K562 (cell line): ENCODE results near the gene CCDC169. TPM values are rescaled to one million over a fixed set of nuclear protein-coding genes. Genes with fewer than 3 reads are reported as not detected.

Experiments used
- ELK1 ChIP-seq: sonication (generic); formaldehyde crosslinking; IDR thresholded peaks from 2 replicates; pipeline ENCODE4 v1.8.1; 2022; ENCODE audit warnings: missing genetic modification reagents
- GABPA ChIP-seq: fragments of 200-800 bp; sonication (Bioruptor generic); conservative IDR thresholded peaks from 2 replicates; pipeline ENCODE4 v1.6.1; 2016; ENCODE audit warnings: low read depth, missing genetic modification characterization, missing compliant biosample characterization
- HINFP ChIP-seq: fragments of 450-650 bp; conservative IDR thresholded peaks from 2 replicates; pipeline ENCODE4 v1.6.1; 2016; ENCODE audit warnings: missing genetic modification characterization, low read depth, mild to moderate bottlenecking, control low read depth, missing compliant biosample characterization
- HMG20A ChIP-seq: fragments of 450-650 bp; formaldehyde crosslinking; conservative IDR thresholded peaks from 2 replicates; pipeline ENCODE4 v1.4.0; 2020; ENCODE audit warnings: mild to moderate bottlenecking, mixed read lengths
- NFRKB ChIP-seq: fragments of 450-650 bp; IDR thresholded peaks from 2 replicates; pipeline ENCODE4 v1.6.1; 2016; ENCODE audit warnings: low read depth
- OTX1 ChIP-seq: fragments of 450-650 bp; formaldehyde crosslinking; IDR thresholded peaks from 2 replicates; pipeline ENCODE4 v1.4.0; 2022; ENCODE audit warnings: mild to moderate bottlenecking
- PATZ1 ChIP-seq: fragments of 250-450 bp; sonication (Bioruptor Pico); IDR thresholded peaks from 2 replicates; pipeline ENCODE4 v1.5.0; 2020; ENCODE audit warnings: mild to moderate bottlenecking, borderline replicate concordance
- PML ChIP-seq: IDR thresholded peaks from 2 replicates; pipeline ENCODE4 v1.6.1; 2012; ENCODE audit warnings: low read length, inconsistent platforms
- RBM22 ChIP-seq: fragments of 200-400 bp; formaldehyde crosslinking; IDR thresholded peaks from 2 replicates; pipeline ENCODE4 v1.6.1; 2018; ENCODE audit warnings: low read length, low read depth; ENCODE audit not compliant: poor library complexity, severe bottlenecking
- RBM39 ChIP-seq: fragments of 200-400 bp; formaldehyde crosslinking; optimal IDR thresholded peaks from 2 replicates; pipeline ENCODE3; 2018; ENCODE audit warnings: low read depth, low read length
- SIX5 ChIP-seq, 2 experiments: IDR thresholded peaks; 2 replicates each; pipeline ENCODE4 v1.6.1; 2011; ENCODE audit warnings: low read length in 2 of 2, borderline replicate concordance in 1 of 2, low read depth in 1 of 2, mild to moderate bottlenecking in 1 of 2, moderate library complexity in 1 of 2; ENCODE audit not compliant: insufficient read depth in 1 of 2
- TEAD1 ChIP-seq, 2 experiments: fragments of 450-650 bp in 1 of 2; sonication (generic) in 1 of 2; formaldehyde crosslinking; IDR thresholded peaks; 2 replicates each; pipeline versions ENCODE4 v1.4.0 to v1.8.0; 2020 to 2022; ENCODE audit warnings: mild to moderate bottlenecking in 2 of 2, missing genetic modification reagents in 1 of 2
- TEAD4 ChIP-seq, 2 experiments: sonication (generic) in 1 of 2; formaldehyde crosslinking in 1 of 2; IDR thresholded peaks; 2 replicates each; pipeline versions ENCODE4 v1.6.1 to v1.8.0; 2012 to 2022; ENCODE audit warnings: borderline replicate concordance in 1 of 2, inconsistent platforms in 1 of 2, low read length in 1 of 2, mild to moderate bottlenecking in 1 of 2, missing genetic modification reagents in 1 of 2
- XRCC4 ChIP-seq: IDR thresholded peaks from one replicate; pipeline ENCODE4 v1.6.1; 2011; ENCODE audit not compliant: insufficient read depth, insufficient read length; ENCODE audit errors: extremely low read depth
- ZEB2 ChIP-seq: fragments of 450-650 bp; IDR thresholded peaks from 2 replicates; pipeline ENCODE4 v1.6.1; 2016
- ZFP1 ChIP-seq: fragments of 450-650 bp; formaldehyde crosslinking; IDR thresholded peaks from 2 replicates; pipeline ENCODE4 v1.4.0; 2020; ENCODE audit warnings: mild to moderate bottlenecking, mixed read lengths
- ZNF175 ChIP-seq: fragments of 200-800 bp; sonication (Bioruptor generic); IDR thresholded peaks from 2 replicates; pipeline ENCODE4 v1.6.1; 2016; ENCODE audit warnings: low read depth, mild to moderate bottlenecking, missing genetic modification characterization, missing compliant biosample characterization
- ZNF232 ChIP-seq: sonication (generic); formaldehyde crosslinking; IDR thresholded peaks from 2 replicates; pipeline ENCODE4 v1.8.0; 2022; ENCODE audit warnings: mild to moderate bottlenecking, missing genetic modification reagents
- ZNF586 ChIP-seq: fragments of 450-650 bp; formaldehyde crosslinking; conservative IDR thresholded peaks from 2 replicates; pipeline ENCODE4 v1.4.0; 2020; ENCODE audit warnings: mild to moderate bottlenecking, moderate library complexity
- ZNF644 ChIP-seq: fragments of 200-800 bp; sonication (Bioruptor generic); IDR thresholded peaks from 2 replicates; pipeline ENCODE4 v1.6.1; 2016; ENCODE audit warnings: low read depth, missing genetic modification characterization, missing compliant biosample characterization
- polyA plus RNA-seq, 8 experiments: library from polyadenylated mRNA; depleted of rRNA in 4 of 8; stranded (reverse) in 5 of 8; unstranded in 3 of 8; fragments of >200 nt; fragmentation: Nextera tagmentation in 2 of 8; fragmentation: Illumina TruSeq in 1 of 8; extraction: Ambion mirVana in 2 of 8; extraction: Trizol in 1 of 8; gene quantifications; 2 replicates each; pipeline versions ENCODE4 v1.2.1 to v1.2.3, GENCODE V29; 2011 to 2014; ENCODE audit warnings: inconsistent platforms in 1 of 8, missing spikeins in 1 of 8
- total RNA-seq, 7 experiments: library from RNA; depleted of rRNA in 6 of 7; stranded (reverse); fragments of >200 nt in 6 of 7; fragmentation: Illumina TruSeq in 2 of 7; extraction: Trizol in 2 of 7; gene quantifications; 2 replicates each; pipeline versions ENCODE4 v1.2.1 to v1.2.3, GENCODE V29; 2011 to 2021; ENCODE audit warnings: low replicate concordance in 1 of 7

Gene CCDC169
- total and polyA plus RNA-seq, 9 of the 15 experiments (the other 6 are each of a cell fraction or from before 2014, with no cell fraction given): 6.8 to 22.0 (median 12.4) TPM

GRCh38 chr13:36344173-36344572 is 46.6 kb upstream of the CCDC169 start (continued):
- TF ChIP-seq HINFP (tag): no peak
- TF ChIP-seq ZEB2: no peak
- TF ChIP-seq PATZ1 (CRISPR knock-in tag): no peak
- no peak for TF ChIP-seq SIX5 (IDR thresholded peaks at IDR 0.05; ENCODE audit: borderline replicate concordance in 1 of 2, insufficient read depth in 1 of 2, low read depth in 1 of 2, low read length in 2 of 2)
- TF ChIP-seq ZNF175 (CRISPR knock-in tag): no peak
- no peak for TF ChIP-seq OTX1 (CRISPR knock-in tag)
- no peak for TF ChIP-seq TEAD1 (CRISPR knock-in tag; IDR thresholded peaks at IDR 0.05)
- no peak for TF ChIP-seq ZNF644 (tag)
- TF ChIP-seq ELK1 (CRISPR knock-in tag): no peak
- TF ChIP-seq HMG20A: no peak
- no peak for TF ChIP-seq GABPA (tag)
- no peak for TF ChIP-seq ZNF232 (CRISPR knock-in tag)
- TF ChIP-seq RBM39: no peak
- no peak for TF ChIP-seq PML
- TF ChIP-seq TEAD4 (IDR thresholded peaks at IDR 0.05; ENCODE audit: low read length): no peak
- TF ChIP-seq TEAD4 (CRISPR knock-in tag; IDR thresholded peaks at IDR 0.05; ENCODE audit: borderline replicate concordance): no peak
- TF ChIP-seq RBM22: no peak
- no peak for TF ChIP-seq XRCC4
- no peak for TF ChIP-seq ZFP1 (CRISPR knock-in tag)
- TF ChIP-seq NFRKB: peak; percentile 65; the same call in 1 of the 2 replicates
- TF ChIP-seq ZNF586 (CRISPR knock-in tag): no peak
- TF ChIP-seq, all 486 proteins: peak for 5
